ENCODE results near the gene NCOA7. TPM values are rescaled to one million over a fixed set of nuclear protein-coding genes. Genes with fewer than 3 reads are reported as not detected.
A peak's percentile ranks its signal among the peaks of the same experiment; 100 is the strongest.

NCOA7 gene
- total RNA-seq, 2 donors from 2014 or later: 26.5 to 30.0 TPM

- Histone ChIP-seq H3K9me3 (no peaks in the 10 kb centered on the region), H3K4me1 (peaks cover 29% of the 10 kb centered on the region), H3K27me3 (no peaks in the 10 kb centered on the region), H3K27ac (peak overlapping the region in 3 of 4 donors; percentile 93 to 97 (median 94)), H3K36me3 (replicated peaks in 1 of 2; ENCODE audit: insufficient read depth in 1 of 2, low read depth in 2 of 2) (no peaks in the 10 kb centered on the region), H3K4me3 (no peak overlapping the region)
- TF ChIP-seq CTCF (IDR thresholded peaks at IDR 0.05): no peak
- no peak for TF ChIP-seq POLR2A (IDR thresholded peaks at IDR 0.05)
- intact Hi-C loops (cut with DNase I): loop anchor here (10.0 kb wide), 1 partner anchor 173 kb away; no protein-coding TSS in a partner anchor
- ATAC-seq (no peak), DNase-seq (no peak)
Observed at GRCh38 chr6:125791820-125792165, 1.0 kb downstream of the NCOA7 start.

GRCh38 chr6:125792172-125792571 is 1.4 kb downstream of the NCOA7 start:
- 47 to 54% methylated on average over 3 of the region's 3 CpGs for WGBS, 2 donors
- no peak for DNase-seq
- peaks cover 29% of the 10 kb centered on the region for H3K4me1 ChIP-seq
- H3K36me3 ChIP-seq (replicated peaks in 1 of 2; ENCODE audit: insufficient read depth in 1 of 2, low read depth in 2 of 2): no peaks in the 10 kb centered on the region
- H3K27ac ChIP-seq: peak overlapping the region in 1 of 4 donors; percentile 94
- intact Hi-C loops (cut with DNase I): loop anchor here (10.0 kb wide), 1 partner anchor 173 kb away; no protein-coding TSS in a partner anchor
- ATAC-seq: no peak
- TF ChIP-seq POLR2A (IDR thresholded peaks at IDR 0.05) (no peak), CTCF (IDR thresholded peaks at IDR 0.05) (no peak)
- H3K4me3 ChIP-seq: no peak overlapping the region
- H3K9me3 ChIP-seq: no peaks in the 10 kb centered on the region
- H3K27me3 ChIP-seq: no peaks in the 10 kb centered on the region

- no peaks in the 10 kb centered on the region for H3K9me3 ChIP-seq
- H3K27ac ChIP-seq: no peak overlapping the region
- H3K36me3 ChIP-seq (replicated peaks in 1 of 2; ENCODE audit: insufficient read depth in 1 of 2, low read depth in 2 of 2): no peaks in the 10 kb centered on the region
- H3K4me3 ChIP-seq: no peak overlapping the region
- intact Hi-C loops (cut with DNase I): loop anchor here (10.0 kb wide), 1 partner anchor 172 kb away; no protein-coding TSS in a partner anchor
- DNase-seq (no peak), ATAC-seq (no peak)
- H3K27me3 ChIP-seq: no peaks in the 10 kb centered on the region
- peaks cover 29% of the 10 kb centered on the region for H3K4me1 ChIP-seq
- TF ChIP-seq POLR2A (IDR thresholded peaks at IDR 0.05): no peak
- no peak for TF ChIP-seq CTCF (IDR thresholded peaks at IDR 0.05)
Observed at GRCh38 chr6:125792680-125793079, 1.9 kb downstream of the NCOA7 start.

GRCh38 chr6:125793280-125793679 is 2.5 kb downstream of the NCOA7 start:
- intact Hi-C loops (cut with DNase I): loop anchor here (10.0 kb wide), 1 partner anchor 172 kb away; no protein-coding TSS in a partner anchor
- WGBS, 2 donors: 83 to 96% methylated on average over 2 of the region's 2 CpGs

More at GRCh38 chr6:125793280-125793679, 2.5 kb downstream of the NCOA7 start:
- Histone ChIP-seq H3K4me3 (no peak overlapping the region), H3K27ac (no peak overlapping the region), H3K4me1 (peaks cover 29% of the 10 kb centered on the region), H3K9me3 (no peaks in the 10 kb centered on the region), H3K27me3 (no peaks in the 10 kb centered on the region), H3K36me3 (replicated peaks in 1 of 2; ENCODE audit: insufficient read depth in 1 of 2, low read depth in 2 of 2) (no peaks in the 10 kb centered on the region)
- DNase-seq: no peak
- TF ChIP-seq POLR2A (IDR thresholded peaks at IDR 0.05) (no peak), CTCF (IDR thresholded peaks at IDR 0.05) (no peak)
- ATAC-seq: no peak
